CD14-positive monocyte (primary cell): ENCODE data around the gene ACKR3. TPM values are rescaled to one million over a fixed set of nuclear protein-coding genes. Genes with fewer than 3 reads are reported as not detected.

Source experiments
- DNase-seq, 3 donors: peaks; one replicate each; pipeline ENCODE4 v3.0.0-alpha.2; 2011 to 2022
- H2AFZ ChIP-seq: 2 replicates; pipeline ENCODE4 v1.6.0; 2012; ENCODE audit warnings: mild to moderate bottlenecking, low read depth, low read length, inconsistent platforms; ENCODE audit not compliant: insufficient read depth, poor library complexity, severe bottlenecking
- H3K27ac ChIP-seq, 2 donors: 1 replicate in 1 of 2; 2 replicates in 1 of 2; pipeline ENCODE4 v1.5.1; 2012 to 2013; ENCODE audit warnings: low read length in 2 of 2, control low read depth in 1 of 2, inconsistent platforms in 1 of 2, low read depth in 1 of 2, mild to moderate bottlenecking in 1 of 2
- H3K27me3 ChIP-seq, 2 donors: one replicate each; pipeline versions ENCODE4 v1.6.0 to v1.6.1; 2011 to 2013; ENCODE audit warnings: low read length in 2 of 2; ENCODE audit not compliant: control insufficient read depth in 2 of 2, insufficient read depth in 2 of 2
- H3K36me3 ChIP-seq, 2 donors: replicated peaks in 1 of 2; 1 replicate in 1 of 2; 2 replicates in 1 of 2; pipeline versions ENCODE4 v1.5.1 to v1.6.1; 2012 to 2013; ENCODE audit warnings: low read length in 2 of 2, control low read depth in 1 of 2, inconsistent platforms in 1 of 2, mild to moderate bottlenecking in 1 of 2; ENCODE audit not compliant: insufficient read depth in 2 of 2, control insufficient read depth in 1 of 2
- H3K4me1 ChIP-seq, 2 donors: 1 replicate in 1 of 2; 2 replicates in 1 of 2; pipeline versions ENCODE4 v1.5.1 to v1.6.1; 2012 to 2013; ENCODE audit warnings: low read length in 2 of 2, control low read depth in 1 of 2, inconsistent platforms in 1 of 2, mild to moderate bottlenecking in 1 of 2, moderate library complexity in 1 of 2; ENCODE audit not compliant: insufficient read depth in 2 of 2, control insufficient read depth in 1 of 2
- H3K4me2 ChIP-seq: replicated peaks from 2 replicates; pipeline ENCODE3; 2012; ENCODE audit warnings: low read length, moderate library complexity, mild to moderate bottlenecking; ENCODE audit not compliant: poor library complexity, severe bottlenecking; ENCODE audit errors: extremely low read depth
- H3K4me3 ChIP-seq, 3 experiments: fragments of 200-600 bp in 1 of 3; sonication (generic) in 1 of 3; replicated peaks in 1 of 3; 1 replicate in 2 of 3; 2 replicates in 1 of 3; pipeline ENCODE4 v1.5.1; 2011 to 2013; ENCODE audit warnings: low read length in 3 of 3, mild to moderate bottlenecking in 3 of 3, control low read depth in 2 of 3, low read depth in 2 of 3, inconsistent platforms in 1 of 3, moderate library complexity in 1 of 3
- H3K79me2 ChIP-seq: 2 replicates; pipeline ENCODE4 v1.6.0; 2012; ENCODE audit warnings: mild to moderate bottlenecking, control low read depth, inconsistent platforms, low read length, moderate library complexity; ENCODE audit not compliant: insufficient read depth
- H3K9ac ChIP-seq: 2 replicates; pipeline ENCODE4 v1.6.0; 2017; ENCODE audit warnings: low read length, mild to moderate bottlenecking; ENCODE audit not compliant: insufficient read depth, poor library complexity, severe bottlenecking
- H3K9me3 ChIP-seq, 2 donors: replicated peaks in 1 of 2; 1 replicate in 1 of 2; 2 replicates in 1 of 2; pipeline versions ENCODE4 v1.5.1 to v1.6.1; 2012 to 2013; ENCODE audit warnings: low read length in 2 of 2, control low read depth in 1 of 2; ENCODE audit not compliant: control insufficient read depth in 1 of 2, insufficient read depth in 1 of 2
- H4K20me1 ChIP-seq: 2 replicates; pipeline ENCODE4 v1.6.0; 2012; ENCODE audit warnings: mild to moderate bottlenecking, low read length, control low read depth, moderate library complexity; ENCODE audit not compliant: insufficient read depth
- H3K27ac Mint-ChIP-seq, 7 donors: one replicate each; pipeline ENCODE4 v1.8.0; 2020; ENCODE audit warnings: mild to moderate bottlenecking in 7 of 7, mixed read lengths in 7 of 7, moderate library complexity in 6 of 7, inconsistent platforms in 2 of 7
- H3K27me3 Mint-ChIP-seq, 3 donors: one replicate each; pipeline ENCODE4 v1.8.0; 2021 to 2022; ENCODE audit warnings: low read depth in 3 of 3, mild to moderate bottlenecking in 3 of 3, mixed read lengths in 3 of 3, moderate library complexity in 3 of 3, inconsistent platforms in 1 of 3
- H3K36me3 Mint-ChIP-seq, 2 donors: one replicate each; pipeline ENCODE4 v1.8.0; 2020; ENCODE audit warnings: mixed read lengths in 2 of 2, inconsistent platforms in 1 of 2, mild to moderate bottlenecking in 1 of 2
- H3K4me1 Mint-ChIP-seq: one replicate; pipeline ENCODE4 v1.8.0; 2020; ENCODE audit warnings: mild to moderate bottlenecking, mixed read lengths
- H3K4me3 Mint-ChIP-seq, 2 donors: one replicate each; pipeline ENCODE4 v1.8.0; 2020; ENCODE audit warnings: mild to moderate bottlenecking in 2 of 2, mixed read lengths in 2 of 2, moderate library complexity in 1 of 2
- H3K9me3 Mint-ChIP-seq, 7 donors: one replicate each; pipeline ENCODE4 v1.8.0; 2020 to 2022; ENCODE audit warnings: mixed read lengths in 7 of 7, mild to moderate bottlenecking in 6 of 7, moderate library complexity in 6 of 7, inconsistent platforms in 2 of 7
- WGBS: methylation state at CpG from one replicate; pipeline ENCODE4 v1.1.5; 2013; ENCODE audit warnings: missing lambda C conversion rate; ENCODE audit not compliant: insufficient coverage; 5-methylcytosine and 5-hydroxymethylcytosine counted together
- intact Hi-C, 2 donors: fragments of 100-400 bp; cut with micrococcal nuclease; formaldehyde crosslinking; loops; one replicate each; pipeline versions ENCODE4 v1.15.0 to v1.15.1; 2023
- polyA plus RNA-seq, 3 donors: library from polyadenylated mRNA; depleted of rRNA in 1 of 3; unstranded in 2 of 3; stranded (reverse) in 1 of 3; fragments of 300-500 nt in 2 of 3; fragments of >200 nt in 1 of 3; fragmentation: Illumina TruSeq in 2 of 3; gene quantifications; 1 replicate in 2 of 3; 2 replicates in 1 of 3; pipeline ENCODE4 v1.2.3, GENCODE V29; 2012 to 2021
- TF ChIP-seq, protein P1 (sequence below): fragments of 200-600 bp; IDR thresholded peaks from one replicate; pipeline ENCODE4 v1.8.0; 2022; ENCODE audit warnings: antibody characterized with exemption, mild to moderate bottlenecking

The ACKR3 gene
- polyA plus RNA-seq, 3 donors: 0.41 to 13.3 (median 0.79) TPM

DNA sequence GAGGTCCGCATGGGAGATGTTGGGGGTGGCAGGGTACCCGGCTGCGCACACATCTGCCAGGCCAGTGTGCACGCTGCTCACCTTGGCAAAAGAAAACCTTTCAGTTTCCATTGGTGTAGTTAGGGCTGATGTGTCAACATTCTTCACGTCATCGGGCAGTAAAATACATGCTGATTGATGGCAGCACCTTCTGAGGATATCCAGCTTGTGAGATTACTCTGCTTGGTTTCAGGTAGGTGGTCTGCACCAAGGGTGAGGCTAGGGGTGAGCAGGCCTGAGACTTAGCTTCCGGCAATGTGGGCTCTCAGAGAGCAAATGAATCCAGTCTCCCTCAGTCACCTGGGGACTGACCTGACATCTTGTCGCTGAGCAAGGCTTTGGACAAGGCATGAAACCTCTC, 19.3 kb upstream of the ACKR3 start:
- no peak overlapping the region for H2AFZ ChIP-seq

DNA sequence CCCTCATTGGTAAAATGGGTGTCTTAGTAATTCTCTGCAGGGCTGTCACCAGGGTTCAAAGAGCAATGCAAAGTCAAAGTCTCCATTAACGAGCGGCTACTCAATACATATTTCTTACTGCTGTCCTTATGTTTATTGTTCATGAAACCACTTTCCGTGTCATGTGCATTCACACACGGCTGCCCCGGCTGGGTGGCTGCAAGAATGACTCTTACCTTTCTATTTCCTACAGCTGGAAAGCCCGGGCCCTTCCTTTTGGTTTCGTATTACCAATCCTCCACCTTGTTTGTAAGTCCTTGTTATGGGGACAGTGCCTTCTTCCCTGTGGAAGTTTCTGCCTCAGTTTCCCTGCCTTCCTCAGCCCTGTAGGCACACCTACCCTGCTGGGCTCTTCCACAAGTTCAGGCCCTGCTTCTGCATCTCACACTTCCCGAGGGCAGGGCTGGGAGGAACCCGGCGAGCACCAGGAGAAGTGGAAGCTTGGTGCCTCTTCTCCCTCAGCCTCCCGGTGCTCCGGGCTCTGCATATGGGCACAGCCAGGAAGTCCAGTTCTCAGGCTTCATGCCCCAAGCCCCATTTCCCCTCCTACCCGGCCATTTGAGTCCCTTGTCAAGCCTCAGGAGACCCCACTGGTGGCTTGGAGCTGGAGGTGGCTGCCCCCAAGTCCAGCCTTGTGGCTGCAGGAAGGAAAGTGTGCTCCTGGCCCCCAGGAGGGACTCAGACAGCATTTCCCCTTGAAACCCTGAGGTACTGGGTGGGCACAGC, 18.7 kb upstream of the ACKR3 start:
- DNase-seq: no peak
- H3K27me3 Mint-ChIP-seq: peaks cover 0 to 2% (median 0%) of the 10 kb centered on the region in 3 donors
- Histone ChIP-seq H3K27me3 (no peaks in the 10 kb centered on the region), H4K20me1 (no peaks in the 10 kb centered on the region), H2AFZ (peak overlapping the region; percentile 33), H3K4me2 (peak overlapping the region; percentile 31), H3K79me2 (no peaks in the 10 kb centered on the region), H3K4me3 (no peak overlapping the region), H3K9me3 (peaks cover 0 to 4% of the 10 kb centered on the region in 2 donors), H3K27ac (peak overlapping the region; percentile 45 to 60), H3K4me1 (peaks cover 65 to 67% of the 10 kb centered on the region in 2 donors), H3K9ac (no peak overlapping the region), H3K36me3 (no peaks in the 10 kb centered on the region)
- peak overlapping the region in 2 of 7 donors; percentile 80 for H3K27ac Mint-ChIP-seq
- H3K9me3 Mint-ChIP-seq: peaks cover 4 to 10% (median 5%) of the 10 kb centered on the region in 7 donors
- H3K4me1 Mint-ChIP-seq: peaks cover 85% of the 10 kb centered on the region
- 50% methylated on average over 10 of the region's 13 CpGs for WGBS
- no peak overlapping the region for H3K4me3 Mint-ChIP-seq
- TF ChIP-seq, protein P1, sequence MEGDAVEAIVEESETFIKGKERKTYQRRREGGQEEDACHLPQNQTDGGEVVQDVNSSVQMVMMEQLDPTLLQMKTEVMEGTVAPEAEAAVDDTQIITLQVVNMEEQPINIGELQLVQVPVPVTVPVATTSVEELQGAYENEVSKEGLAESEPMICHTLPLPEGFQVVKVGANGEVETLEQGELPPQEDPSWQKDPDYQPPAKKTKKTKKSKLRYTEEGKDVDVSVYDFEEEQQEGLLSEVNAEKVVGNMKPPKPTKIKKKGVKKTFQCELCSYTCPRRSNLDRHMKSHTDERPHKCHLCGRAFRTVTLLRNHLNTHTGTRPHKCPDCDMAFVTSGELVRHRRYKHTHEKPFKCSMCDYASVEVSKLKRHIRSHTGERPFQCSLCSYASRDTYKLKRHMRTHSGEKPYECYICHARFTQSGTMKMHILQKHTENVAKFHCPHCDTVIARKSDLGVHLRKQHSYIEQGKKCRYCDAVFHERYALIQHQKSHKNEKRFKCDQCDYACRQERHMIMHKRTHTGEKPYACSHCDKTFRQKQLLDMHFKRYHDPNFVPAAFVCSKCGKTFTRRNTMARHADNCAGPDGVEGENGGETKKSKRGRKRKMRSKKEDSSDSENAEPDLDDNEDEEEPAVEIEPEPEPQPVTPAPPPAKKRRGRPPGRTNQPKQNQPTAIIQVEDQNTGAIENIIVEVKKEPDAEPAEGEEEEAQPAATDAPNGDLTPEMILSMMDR: no peak
- peaks cover 0 to 5% of the 10 kb centered on the region in 2 donors for H3K36me3 Mint-ChIP-seq
- intact Hi-C loops: no loop called here

More for the DNA sequence above, 19.3 kb upstream of the ACKR3 start:
- no peak overlapping the region for H3K4me3 ChIP-seq
- no peaks in the 10 kb centered on the region for H3K79me2 ChIP-seq
- peaks cover 70 to 71% of the 10 kb centered on the region in 2 donors for H3K4me1 ChIP-seq
- TF ChIP-seq, protein P1: no peak
- H3K4me2 ChIP-seq: no peak overlapping the region
- Mint-ChIP-seq H3K27ac (no peak overlapping the region), H3K27me3 (peaks cover 0 to 2% (median 0%) of the 10 kb centered on the region in 3 donors), H3K4me1 (peaks cover 90% of the 10 kb centered on the region), H3K36me3 (peaks cover 0 to 5% of the 10 kb centered on the region in 2 donors), H3K9me3 (peaks cover 4 to 10% (median 5%) of the 10 kb centered on the region in 7 donors), H3K4me3 (no peak overlapping the region)
- H3K27me3 ChIP-seq: no peaks in the 10 kb centered on the region
- no peak overlapping the region for H3K27ac ChIP-seq
- H3K36me3 ChIP-seq: no peaks in the 10 kb centered on the region
- H3K9me3 ChIP-seq: peaks cover 0 to 4% of the 10 kb centered on the region in 2 donors
- intact Hi-C loops: no loop called here
- 98% methylated on average over 7 of the region's 8 CpGs for WGBS
- DNase-seq: no peak
- no peak overlapping the region for H3K9ac ChIP-seq
- H4K20me1 ChIP-seq: no peaks in the 10 kb centered on the region
